Kidney (tissue), 14 donors: Measurements from ENCODE around the gene GMDS. TPM values are rescaled to one million over a fixed set of nuclear protein-coding genes. Genes with fewer than 3 reads are reported as not detected.

Experiments used
- DNase-seq, 5 donors: peaks; one replicate each; pipeline ENCODE4 v3.0.0-alpha.2; 2013 to 2020
- FAIRE-seq: peaks from 2 replicates; lab custom pipeline; 2012; peaks lifted over from hg19 to GRCh38; lab: Jason Lieb, UNC
- H3K27ac ChIP-seq, 2 donors: one replicate each; pipeline ENCODE4 v1.7.0; 2013; ENCODE audit warnings: low read depth in 2 of 2, low read length in 2 of 2, inconsistent platforms in 1 of 2
- H3K27me3 ChIP-seq: one replicate; pipeline ENCODE4 v1.7.1; 2013; ENCODE audit warnings: low read length, inconsistent platforms; ENCODE audit not compliant: control insufficient read depth, insufficient read depth
- H3K36me3 ChIP-seq, 3 donors: one replicate each; pipeline versions ENCODE4 v1.7.0 to v1.7.1; 2013; ENCODE audit warnings: low read length in 3 of 3, control low read depth in 1 of 3, inconsistent platforms in 1 of 3; ENCODE audit not compliant: insufficient read depth in 3 of 3, control insufficient read depth in 2 of 3
- H3K4me1 ChIP-seq, 3 donors: one replicate each; pipeline versions ENCODE4 v1.7.0 to v1.7.1; 2013; ENCODE audit warnings: low read length in 3 of 3, inconsistent platforms in 1 of 3, low read depth in 1 of 3; ENCODE audit not compliant: control insufficient read depth in 2 of 3, insufficient read depth in 2 of 3
- H3K4me3 ChIP-seq, 3 donors: one replicate each; pipeline versions ENCODE4 v1.7.0 to v1.8.1; 2013; ENCODE audit warnings: low read length in 3 of 3, control low read depth in 1 of 3, inconsistent platforms in 1 of 3
- H3K9ac ChIP-seq, 3 donors: one replicate each; pipeline versions ENCODE4 v1.7.0 to v1.7.1; 2013; ENCODE audit warnings: low read length in 3 of 3, control low read depth in 1 of 3, inconsistent platforms in 1 of 3
- H3K9me3 ChIP-seq, 3 donors: one replicate each; pipeline versions ENCODE4 v1.7.0 to v1.7.1; 2013; ENCODE audit warnings: low read length in 3 of 3, control low read depth in 1 of 3, inconsistent platforms in 1 of 3; ENCODE audit not compliant: control insufficient read depth in 2 of 3, insufficient read depth in 1 of 3
- CTCF ChIP-seq: IDR thresholded peaks from 3 replicates; pipeline ENCODE4 v1.5.1; 2012; ENCODE audit warnings: mild to moderate bottlenecking, moderate library complexity, borderline replicate concordance; ENCODE audit not compliant: insufficient read depth; ENCODE audit errors: extremely low read depth
- intact Hi-C: fragments of 100-400 bp; cut with DNase I; formaldehyde crosslinking; loops from one replicate; pipeline ENCODE4 v1.11.1; 2022
- polyA plus RNA-seq: library from polyadenylated mRNA; stranded (reverse); fragments of 350-450 nt; fragmentation: Illumina TruSeq; extraction: RNeasy Lipid Tissue Mini Kit (QIAGEN cat#74804); gene quantifications from one replicate; pipeline ENCODE4 v1.2.3, GENCODE V29; 2014; ENCODE audit warnings: low read depth, low replicate concordance; ENCODE audit not compliant: insufficient read depth
- total RNA-seq: library from RNA; stranded (reverse); fragmentation: NEBNext Ultra II Directional; extraction: Animal tissue kit (Norgen Biotek cat#: 25700); gene quantifications from one replicate; pipeline ENCODE4 v1.2.1, GENCODE V29; 2021
- donor health status: control.
- donor health status: control.
- donor health status: control.
- donor health status: control.
- donor health status: control.
- donor health status: DM: yes; HTN: yes; CAD: no.
- donor health status: Normal renal cell carcinoma (clear cell type).

The GMDS gene
- total and polyA plus RNA-seq, 2 donors from 2014 or later = 49.6 to 63.7 TPM

GRCh38 chr6:2077826-2078225, 167.6 kb downstream of the GMDS start:
- Histone ChIP-seq H3K9ac (no peak overlapping the region), H3K9me3 (no peaks in the 10 kb centered on the region), H3K4me3 (no peak overlapping the region), H3K27ac (no peak overlapping the region), H3K36me3 (no peaks in the 10 kb centered on the region), H3K4me1 (no peaks in the 10 kb centered on the region), H3K27me3 (no peaks in the 10 kb centered on the region)
- intact Hi-C loops = no loop called here
- FAIRE-seq = no peak
- DNase-seq = no peak
- no peak for TF ChIP-seq CTCF

- FAIRE-seq (no peak), DNase-seq (no peak)
- TF ChIP-seq CTCF = no peak
- H3K9ac ChIP-seq = no peak overlapping the region
- H3K4me1 ChIP-seq = no peaks in the 10 kb centered on the region
- intact Hi-C loops = no loop called here
- no peak overlapping the region for H3K4me3 ChIP-seq
- no peaks in the 10 kb centered on the region for H3K27me3 ChIP-seq
- H3K27ac ChIP-seq = no peak overlapping the region
- no peaks in the 10 kb centered on the region for H3K9me3 ChIP-seq
- H3K36me3 ChIP-seq = no peaks in the 10 kb centered on the region
These were observed 171.9 kb downstream of the GMDS start for GRCh38 chr6:2073476-2073875.

GRCh38 chr6:2072453-2072852, 173.0 kb downstream of the GMDS start:
- no peaks in the 10 kb centered on the region for H3K9me3 ChIP-seq
- H3K4me1 ChIP-seq = no peaks in the 10 kb centered on the region
- no peak for TF ChIP-seq CTCF
- no peaks in the 10 kb centered on the region for H3K36me3 ChIP-seq
- no peak for FAIRE-seq
- H3K27ac ChIP-seq = no peak overlapping the region
- H3K9ac ChIP-seq = no peak overlapping the region
- H3K4me3 ChIP-seq = no peak overlapping the region
- H3K27me3 ChIP-seq = no peaks in the 10 kb centered on the region
- no peak for DNase-seq
- intact Hi-C loops = no loop called here

GRCh38 chr6:2063547-2063946, 181.9 kb downstream of the GMDS start:
- Histone ChIP-seq H3K27ac (no peak overlapping the region), H3K36me3 (no peaks in the 10 kb centered on the region), H3K9me3 (no peaks in the 10 kb centered on the region), H3K4me1 (no peaks in the 10 kb centered on the region), H3K4me3 (no peak overlapping the region), H3K9ac (no peak overlapping the region), H3K27me3 (no peaks in the 10 kb centered on the region)
- FAIRE-seq (no peak), DNase-seq (no peak)
- intact Hi-C loops = no loop called here
- no peak for TF ChIP-seq CTCF
